HepG2 (cell line): ENCODE results near the gene FAM3B. TPM values are rescaled to one million over a fixed set of nuclear protein-coding genes. Genes with fewer than 3 reads are reported as not detected.

ENCODE experiments used
- ARID3A ChIP-seq: IDR thresholded peaks from 2 replicates; pipeline ENCODE4 v1.6.1; 2012; ENCODE audit warnings: low read depth, low read length, improper control_type of control experiment
- ATM ChIP-seq: fragments of 450-650 bp; IDR thresholded peaks from 2 replicates; pipeline ENCODE4 v1.7.1; 2017; ENCODE audit warnings: mild to moderate bottlenecking, borderline replicate concordance
- BATF2 ChIP-seq: sonication (generic); formaldehyde crosslinking; IDR thresholded peaks from 2 replicates; pipeline ENCODE4 v1.8.0; 2022; ENCODE audit warnings: mild to moderate bottlenecking, missing genetic modification reagents, moderate library complexity
- CHCHD3 ChIP-seq: sonication (generic); formaldehyde crosslinking; IDR thresholded peaks from 2 replicates; pipeline ENCODE4 v1.8.0; 2022; ENCODE audit warnings: mild to moderate bottlenecking, missing genetic modification reagents, moderate library complexity
- IRF1 ChIP-seq: sonication (generic); formaldehyde crosslinking; IDR thresholded peaks from 2 replicates; pipeline ENCODE4 v1.4.0; 2020; ENCODE audit warnings: low read depth, mild to moderate bottlenecking, missing genetic modification reagents
- JDP2 ChIP-seq: sonication (generic); formaldehyde crosslinking; IDR thresholded peaks from 2 replicates; pipeline ENCODE4 v1.8.1; 2022; ENCODE audit warnings: missing genetic modification reagents, borderline replicate concordance
- KDM5B ChIP-seq: sonication (generic); formaldehyde crosslinking; IDR thresholded peaks from 2 replicates; pipeline ENCODE4 v1.4.0; 2020; ENCODE audit warnings: missing genetic modification reagents, mild to moderate bottlenecking, borderline replicate concordance
- KIAA2018 ChIP-seq: sonication (generic); formaldehyde crosslinking; IDR thresholded peaks from 2 replicates; pipeline ENCODE4 v1.5.0; 2020; ENCODE audit warnings: mild to moderate bottlenecking, missing genetic modification reagents, borderline replicate concordance
- POLR2A ChIP-seq, 2 experiments: IDR thresholded peaks; 2 replicates each; pipeline ENCODE4 v1.6.1; 2011; ENCODE audit warnings: low read depth in 2 of 2, low read length in 2 of 2, mild to moderate bottlenecking in 1 of 2, moderate library complexity in 1 of 2; ENCODE audit not compliant: insufficient read depth in 1 of 2
- SETDB1 ChIP-seq: sonication (generic); formaldehyde crosslinking; IDR thresholded peaks from 2 replicates; pipeline ENCODE4 v1.5.1; 2020; ENCODE audit warnings: missing genetic modification reagents, mild to moderate bottlenecking, borderline replicate concordance
- ZNF232 ChIP-seq: sonication (generic); formaldehyde crosslinking; IDR thresholded peaks from 2 replicates; pipeline ENCODE4 v1.4.0; 2020; ENCODE audit warnings: missing genetic modification reagents, borderline replicate concordance
- ZNF251 ChIP-seq: sonication (generic); formaldehyde crosslinking; IDR thresholded peaks from 2 replicates; pipeline ENCODE4 v1.9.0; 2021; ENCODE audit warnings: mild to moderate bottlenecking, missing genetic modification reagents
- ZNF766 ChIP-seq: sonication (generic); formaldehyde crosslinking; IDR thresholded peaks from 2 replicates; pipeline ENCODE4 v1.5.0; 2020; ENCODE audit warnings: missing genetic modification reagents, borderline replicate concordance
- ZNF784 ChIP-seq: sonication (generic); formaldehyde crosslinking; IDR thresholded peaks from 2 replicates; pipeline ENCODE4 v1.5.1; 2020; ENCODE audit warnings: missing genetic modification reagents, mild to moderate bottlenecking, borderline replicate concordance
- polyA plus RNA-seq, 8 experiments: library from polyadenylated mRNA; depleted of rRNA in 3 of 8; stranded (reverse) in 7 of 8; unstranded in 1 of 8; fragments of >200 nt; fragmentation: Illumina TruSeq in 4 of 8; extraction: Trizol in 4 of 8; gene quantifications; 2 replicates each; pipeline versions ENCODE4 v1.2.1 to v1.2.3, GENCODE V29; 2011 to 2016; ENCODE audit warnings: low read depth in 4 of 8, missing spikeins in 1 of 8, mixed read lengths in 1 of 8; ENCODE audit not compliant: insufficient read depth in 1 of 8
- total RNA-seq, 5 experiments: library from RNA; depleted of rRNA; stranded (reverse); fragments of >200 nt; fragmentation: Illumina TruSeq; extraction: Trizol; gene quantifications; 2 replicates each; pipeline ENCODE4 v1.2.3, GENCODE V29; 2016; ENCODE audit warnings: low read depth in 1 of 5

Gene FAM3B
- total and polyA plus RNA-seq, 2 of the 13 experiments (the other 11 are each of a cell fraction or from before 2014, with no cell fraction given) = 46.5 to 62.0 TPM

- TF ChIP-seq IRF1 (CRISPR knock-in tag) (no peak), ARID3A (peak; percentile 58), ZNF784 (no peak), ZNF251 (CRISPR knock-in tag) (no peak), BATF2 (CRISPR knock-in tag) (no peak), KIAA2018 (CRISPR knock-in tag) (0 out of 2 replicates have a peak, but pooled peaks have one; percentile 59), POLR2A (IDR thresholded peaks at IDR 0.05; ENCODE audit: insufficient read depth in 1 of 2, low read depth in 2 of 2, low read length in 2 of 2) (peak; percentile 82 to 90), ZNF232 (no peak; the same call in 1 of the 2 replicates), KDM5B (CRISPR knock-in tag) (peak; percentile 61; the same call in 1 of the 2 replicates), ATM (no peak), JDP2 (CRISPR knock-in tag) (no peak; the same call in 1 of the 2 replicates), ZNF766 (CRISPR knock-in tag) (peak; percentile 21; the same call in 1 of the 2 replicates), CHCHD3 (CRISPR knock-in tag) (no peak), SETDB1 (CRISPR knock-in tag) (no peak)
Observed at GRCh38 chr21:41322496-41323382, 6.1 kb downstream of the FAM3B start (continued).
